ENCODE measurements around the gene CCSAP.
"Not testable (repeated sequence)": the region's sequence is repeated elsewhere in the genome, so short reads cannot be mapped to it uniquely, and the experiment has no call there.

The CCSAP gene

GRCh38 chr1:229344937-229345684 lies 2.3 kb upstream of the CCSAP start:
- Mint-ChIP-seq H3K4me1 (ENCODE audit: low read depth) (peaks cover 22% of the 10 kb centered on the region), H3K27ac (no peak overlapping the region), H3K4me3 (no peak overlapping the region), H3K27me3 (peaks cover 23% of the 10 kb centered on the region), H3K36me3 (ENCODE audit: low read depth) (no peaks in the 10 kb centered on the region), H3K9me3 (no peaks in the 10 kb centered on the region)

- Mint-ChIP-seq H3K4me3 (peak overlapping the region; percentile 86), H3K36me3 (ENCODE audit: low read depth) (no peaks in the 10 kb centered on the region), H3K27ac (no peak overlapping the region), H3K27me3 (peaks cover 23% of the 10 kb centered on the region), H3K9me3 (no peaks in the 10 kb centered on the region), H3K4me1 (ENCODE audit: low read depth) (peaks cover 31% of the 10 kb centered on the region)
These were observed 1.3 kb upstream of the CCSAP start for GRCh38 chr1:229344139-229344538.

GRCh38 chr1:229341774-229342655 lies 832 bp downstream of the CCSAP start:
- peak overlapping the region; percentile 84 for H3K27ac Mint-ChIP-seq
- H3K27me3 Mint-ChIP-seq: peaks cover 17% of the 10 kb centered on the region
- H3K9me3 Mint-ChIP-seq: no peaks in the 10 kb centered on the region
- peaks cover 52% of the 10 kb centered on the region for H3K4me1 Mint-ChIP-seq (ENCODE audit: low read depth)
- H3K36me3 Mint-ChIP-seq (ENCODE audit: low read depth): no peaks in the 10 kb centered on the region
- peak overlapping the region; percentile 82 for H3K4me3 Mint-ChIP-seq

GRCh38 chr1:229340496-229340895 lies 2.4 kb downstream of the CCSAP start:
- Mint-ChIP-seq H3K36me3 (ENCODE audit: low read depth) (no peaks in the 10 kb centered on the region), H3K9me3 (no peaks in the 10 kb centered on the region), H3K4me3 (peak overlapping the region; percentile 82), H3K4me1 (ENCODE audit: low read depth) (peaks cover 58% of the 10 kb centered on the region), H3K27ac (peak overlapping the region; percentile 11), H3K27me3 (peaks cover 11% of the 10 kb centered on the region)

- Mint-ChIP-seq H3K36me3 (ENCODE audit: low read depth) (peaks cover 3% of the 10 kb centered on the region), H3K27me3 (peaks cover 3% of the 10 kb centered on the region), H3K4me1 (ENCODE audit: low read depth) (peaks cover 58% of the 10 kb centered on the region), H3K27ac (peak overlapping the region; percentile 26), H3K4me3 (peak overlapping the region; percentile 82), H3K9me3 (no peaks in the 10 kb centered on the region)
These were observed 3.3 kb downstream of the CCSAP start for GRCh38 chr1:229339520-229339919.

GRCh38 chr1:229339086-229339485 lies 3.8 kb downstream of the CCSAP start:
- H3K27ac Mint-ChIP-seq: peak overlapping the region; percentile 3
- peaks cover 58% of the 10 kb centered on the region for H3K4me1 Mint-ChIP-seq (ENCODE audit: low read depth)
- H3K9me3 Mint-ChIP-seq: no peaks in the 10 kb centered on the region
- peak overlapping the region; percentile 82 for H3K4me3 Mint-ChIP-seq
- peaks cover 3% of the 10 kb centered on the region for H3K27me3 Mint-ChIP-seq
- H3K36me3 Mint-ChIP-seq (ENCODE audit: low read depth): peaks cover 8% of the 10 kb centered on the region

GRCh38 chr1:229336345-229336744 lies 6.5 kb downstream of the CCSAP start:
- Mint-ChIP-seq H3K9me3 (no peaks in the 10 kb centered on the region), H3K27ac (peak overlapping the region; percentile 16), H3K4me1 (ENCODE audit: low read depth) (peaks cover 47% of the 10 kb centered on the region), H3K27me3 (no peaks in the 10 kb centered on the region), H3K4me3 (no peak overlapping the region), H3K36me3 (ENCODE audit: low read depth) (peaks cover 8% of the 10 kb centered on the region)

- Mint-ChIP-seq H3K27me3 (no peaks in the 10 kb centered on the region), H3K4me3 (no peak overlapping the region), H3K4me1 (ENCODE audit: low read depth) (peaks cover 33% of the 10 kb centered on the region), H3K36me3 (ENCODE audit: low read depth) (peaks cover 14% of the 10 kb centered on the region), H3K9me3 (no peaks in the 10 kb centered on the region), H3K27ac (no peak overlapping the region)
These were observed 8.1 kb downstream of the CCSAP start for GRCh38 chr1:229334716-229335115.

GRCh38 chr1:229334269-229334668 lies 8.6 kb downstream of the CCSAP start:
- Mint-ChIP-seq H3K36me3 (ENCODE audit: low read depth) (peaks cover 14% of the 10 kb centered on the region), H3K9me3 (no peaks in the 10 kb centered on the region), H3K27ac (no peak overlapping the region), H3K4me1 (ENCODE audit: low read depth) (peaks cover 29% of the 10 kb centered on the region), H3K4me3 (no peak overlapping the region), H3K27me3 (no peaks in the 10 kb centered on the region)

- Mint-ChIP-seq H3K27me3 (no peaks in the 10 kb centered on the region), H3K4me1 (ENCODE audit: low read depth) (peaks cover 48% of the 10 kb centered on the region), H3K9me3 (no peaks in the 10 kb centered on the region), H3K36me3 (ENCODE audit: low read depth) (peaks cover 37% of the 10 kb centered on the region), H3K27ac (no peak overlapping the region), H3K4me3 (no peak overlapping the region)
These were observed 14.1 kb downstream of the CCSAP start for GRCh38 chr1:229328598-229329362.

GRCh38 chr1:229327765-229328164 lies 15.1 kb downstream of the CCSAP start:
- not testable (repeated sequence) for H3K27me3 Mint-ChIP-seq, H3K9me3 Mint-ChIP-seq
- Mint-ChIP-seq H3K36me3 (ENCODE audit: low read depth) (peaks cover 45% of the 10 kb centered on the region), H3K4me1 (ENCODE audit: low read depth) (peaks cover 49% of the 10 kb centered on the region), H3K27ac (peak overlapping the region; percentile 49), H3K4me3 (peak overlapping the region; percentile 17)

- Mint-ChIP-seq H3K4me3 (peak overlapping the region; percentile 32), H3K36me3 (ENCODE audit: low read depth) (peaks cover 50% of the 10 kb centered on the region), H3K4me1 (ENCODE audit: low read depth) (peaks cover 49% of the 10 kb centered on the region), H3K27ac (peak overlapping the region; percentile 49), H3K27me3 (no peaks in the 10 kb centered on the region), H3K9me3 (no peaks in the 10 kb centered on the region)
These were observed 16.2 kb downstream of the CCSAP start for GRCh38 chr1:229326601-229327000.

- peaks cover 50% of the 10 kb centered on the region for H3K36me3 Mint-ChIP-seq (ENCODE audit: low read depth)
- peaks cover 49% of the 10 kb centered on the region for H3K4me1 Mint-ChIP-seq (ENCODE audit: low read depth)
These were observed 16.9 kb downstream of the CCSAP start for GRCh38 chr1:229325853-229326487.

GRCh38 chr1:229325401-229325800 lies 17.4 kb downstream of the CCSAP start:
- Mint-ChIP-seq H3K27me3 (no peaks in the 10 kb centered on the region), H3K27ac (no peak overlapping the region), H3K4me3 (peak overlapping the region; percentile 32), H3K36me3 (ENCODE audit: low read depth) (peaks cover 50% of the 10 kb centered on the region), H3K4me1 (ENCODE audit: low read depth) (peaks cover 49% of the 10 kb centered on the region), H3K9me3 (no peaks in the 10 kb centered on the region)

More at GRCh38 chr1:229325853-229326487, 16.9 kb downstream of the CCSAP start:
- Mint-ChIP-seq H3K9me3 (no peaks in the 10 kb centered on the region), H3K4me3 (peak overlapping the region; percentile 32), H3K27ac (peak overlapping the region; percentile 68), H3K27me3 (no peaks in the 10 kb centered on the region)

All from stimulated activated naive CD8-positive, alpha-beta T cell treated with anti-CD3 and anti-CD28 coated beads, Interleukin-15, Interleukin-2, amounts not matched to agents 100 ng/mL and 50 ng/mL, for 24 hours (primary cell).